Uterus (tissue), 4 donors: Measurements from ENCODE around the gene AAGAB. TPM values are rescaled to one million over a fixed set of nuclear protein-coding genes. Genes with fewer than 3 reads are reported as not detected.

Source experiments
- DNase-seq, 2 donors: peaks; one replicate each; pipeline ENCODE4 v3.0.0-alpha.2; 2019 to 2020
- H3K27ac ChIP-seq, 2 donors: fragments of 200-600 bp; sonication (generic); 1 replicate in 1 of 2; 2 replicates in 1 of 2; pipeline ENCODE4 v1.5.1; 2016 to 2018
- H3K27me3 ChIP-seq, 2 donors: fragments of 200-600 bp; sonication (generic); one replicate each; pipeline ENCODE4 v1.5.1; 2018 to 2019; ENCODE audit warnings: control low read depth in 1 of 2
- H3K36me3 ChIP-seq, 2 donors: fragments of 200-600 bp; sonication (generic); one replicate each; pipeline ENCODE4 v1.5.1; 2019; ENCODE audit warnings: control low read depth in 1 of 2
- H3K4me1 ChIP-seq, 2 donors: fragments of 200-600 bp; sonication (generic); one replicate each; pipeline ENCODE4 v1.5.1; 2018 to 2019; ENCODE audit warnings: control low read depth in 1 of 2
- H3K4me3 ChIP-seq, 2 donors: fragments of 200-600 bp; sonication (generic); 1 replicate in 1 of 2; 2 replicates in 1 of 2; pipeline ENCODE4 v1.5.1; 2018 to 2019; ENCODE audit warnings: mild to moderate bottlenecking in 1 of 2
- H3K9me3 ChIP-seq, 2 donors: fragments of 200-600 bp; sonication (generic); one replicate each; pipeline ENCODE4 v1.5.1; 2019; ENCODE audit warnings: control low read depth in 1 of 2
- CTCF ChIP-seq, 4 experiments: fragments of 200-600 bp in 2 of 4; fragments of 450-650 bp in 2 of 4; sonication (generic) in 2 of 4; IDR thresholded peaks; one replicate each; pipeline ENCODE4 v1.5.1; 2016 to 2019; ENCODE audit warnings: antibody characterized with exemption in 4 of 4, mild to moderate bottlenecking in 2 of 4, moderate library complexity in 1 of 4
- POLR2A ChIP-seq, 2 donors: fragments of 450-650 bp; IDR thresholded peaks; one replicate each; pipeline ENCODE4 v1.6.1; 2016; ENCODE audit warnings: antibody characterized with exemption in 2 of 2, mild to moderate bottlenecking in 1 of 2, moderate library complexity in 1 of 2
- intact Hi-C: fragments of 100-400 bp; cut with DNase I; formaldehyde crosslinking; loops from one replicate; pipeline ENCODE4 v1.15.1; 2023; ENCODE audit warnings: low total_unique reads
- total RNA-seq, 4 donors: library from RNA; depleted of rRNA in 3 of 4; stranded (reverse); fragments of >200 nt in 3 of 4; gene quantifications; one replicate each; pipeline versions ENCODE4 v1.1.0 to v1.2.4, GENCODE V29; 2014 to 2023
- donor health status: DM: yes; HTN: yes; CAD: no.

Gene AAGAB
- total RNA-seq, 4 donors from 2014 or later = 25.5 to 44.8 (median 39.4) TPM

- no peak overlapping the region for H3K4me3 ChIP-seq
- H3K4me1 ChIP-seq = peaks cover 14 to 32% of the 10 kb centered on the region in 2 donors
- H3K27ac ChIP-seq = peak overlapping the region; percentile 91 to 92
- no peaks in the 10 kb centered on the region for H3K9me3 ChIP-seq
- TF ChIP-seq CTCF (IDR thresholded peaks at IDR 0.05) (no peak), POLR2A (IDR thresholded peaks at IDR 0.05) (no peak)
- intact Hi-C loops = loop anchor here (5.0 kb wide), 1 partner anchor 38 kb away; no protein-coding TSS in a partner anchor
- peak in 1 of 2 donors; percentile 31 for DNase-seq
- H3K36me3 ChIP-seq = no peaks in the 10 kb centered on the region
- H3K27me3 ChIP-seq = no peaks in the 10 kb centered on the region
Observed at GRCh38 chr15:67185051-67185450, 69.4 kb downstream of the AAGAB start.

- peak in 1 of 2 donors; percentile 26 for DNase-seq
- Histone ChIP-seq H3K36me3 (no peaks in the 10 kb centered on the region), H3K4me3 (no peak overlapping the region), H3K27ac (peak overlapping the region; percentile 13 to 92), H3K9me3 (no peaks in the 10 kb centered on the region), H3K27me3 (no peaks in the 10 kb centered on the region), H3K4me1 (peaks cover 14 to 25% of the 10 kb centered on the region in 2 donors)
- intact Hi-C loops = no loop called here
- no peak for TF ChIP-seq POLR2A (IDR thresholded peaks at IDR 0.05)
Observed at GRCh38 chr15:67184208-67184925, 70.1 kb downstream of the AAGAB start.

DNA sequence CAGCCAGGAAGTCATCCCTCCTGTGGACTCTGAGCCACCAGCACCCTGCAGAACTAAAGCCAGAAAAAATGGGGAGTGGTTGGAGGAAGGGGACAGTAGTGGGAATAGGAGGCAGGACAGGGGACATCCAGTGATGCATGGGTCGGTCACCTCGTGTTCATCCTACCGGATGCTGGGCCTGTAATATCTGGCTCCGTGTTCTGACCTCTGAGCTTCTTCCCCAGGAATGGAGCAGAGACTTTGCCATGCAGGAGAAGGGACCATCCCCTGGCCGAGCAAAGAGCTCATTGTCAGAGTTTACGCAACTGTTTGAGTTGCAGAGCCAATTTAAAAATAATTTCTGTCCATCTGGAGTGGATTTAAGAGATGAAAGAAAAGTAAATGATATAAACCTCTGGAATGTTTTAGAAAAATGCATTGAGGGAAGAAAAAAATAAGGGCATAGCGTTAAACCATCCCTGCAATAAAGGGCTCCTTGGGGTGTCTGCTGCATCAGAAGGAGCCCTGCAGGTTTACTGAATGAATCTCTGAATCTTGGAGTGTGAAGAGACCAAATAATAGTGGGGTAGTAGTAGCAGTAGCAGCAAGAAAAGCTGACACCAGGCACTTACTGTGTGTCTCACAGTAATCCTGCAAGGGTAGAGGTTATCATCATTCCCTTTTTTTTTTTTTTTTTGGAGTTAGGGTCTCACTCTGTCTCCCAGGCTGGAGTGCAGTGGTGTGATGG, 70.9 kb downstream of the AAGAB start:
- intact Hi-C loops = no loop called here
- DNase-seq = peak; percentile 45 to 51
- Histone ChIP-seq H3K4me1 (peaks cover 10 to 21% of the 10 kb centered on the region in 2 donors), H3K4me3 (no peak overlapping the region), H3K27ac (peak overlapping the region in 1 of 2 donors; percentile 54), H3K36me3 (no peaks in the 10 kb centered on the region), H3K9me3 (no peaks in the 10 kb centered on the region), H3K27me3 (no peaks in the 10 kb centered on the region)
- TF ChIP-seq CTCF (IDR thresholded peaks at IDR 0.05) (no peak), POLR2A (IDR thresholded peaks at IDR 0.05) (no peak)

GRCh38 chr15:67181221-67181639, 73.2 kb downstream of the AAGAB start:
- no peak overlapping the region for H3K4me3 ChIP-seq
- no peak for TF ChIP-seq CTCF (IDR thresholded peaks at IDR 0.05)
- TF ChIP-seq POLR2A (IDR thresholded peaks at IDR 0.05) = no peak
- peaks cover 1 to 9% of the 10 kb centered on the region in 2 donors for H3K4me1 ChIP-seq
- H3K36me3 ChIP-seq = no peaks in the 10 kb centered on the region
- no peaks in the 10 kb centered on the region for H3K27me3 ChIP-seq
- intact Hi-C loops = no loop called here
- H3K27ac ChIP-seq = no peak overlapping the region
- no peaks in the 10 kb centered on the region for H3K9me3 ChIP-seq
- peak in 1 of 2 donors; percentile 12 for DNase-seq

DNA sequence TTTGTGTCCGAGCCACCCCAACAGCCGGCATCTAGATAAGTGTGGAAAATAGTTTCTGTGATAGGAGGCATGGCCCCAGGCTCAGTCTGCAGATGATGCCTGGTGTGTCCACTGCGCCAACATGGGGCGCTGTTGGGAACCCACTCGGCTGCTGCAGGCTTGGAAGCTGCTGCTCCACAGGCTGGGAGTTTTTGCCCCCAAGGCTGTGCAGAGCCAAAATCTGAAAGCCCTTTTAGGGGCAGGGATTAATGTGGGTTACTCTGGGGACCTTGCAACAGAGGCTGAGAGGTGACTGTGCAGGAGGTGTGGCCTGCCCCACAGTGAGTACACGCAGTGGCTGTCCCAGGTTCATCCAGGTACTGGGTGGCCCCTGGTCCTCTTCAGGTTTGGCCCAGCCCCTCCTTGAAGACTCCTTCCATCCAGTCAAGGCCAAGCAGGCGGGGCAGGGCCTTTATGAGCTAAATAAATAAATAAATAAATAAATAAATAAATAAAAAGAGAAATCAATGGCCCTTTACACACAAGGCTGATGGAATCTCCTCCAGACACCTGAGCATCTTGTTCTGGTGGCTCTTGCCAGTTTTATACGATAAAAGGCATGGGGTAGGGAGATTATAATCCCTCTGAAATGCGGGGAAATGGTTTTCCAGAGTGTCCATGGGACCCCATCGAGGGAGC, 73.8 kb downstream of the AAGAB start:
- intact Hi-C loops = no loop called here
- peaks cover 0 to 4% of the 10 kb centered on the region in 2 donors for H3K4me1 ChIP-seq
- H3K27ac ChIP-seq = no peak overlapping the region
- peak in 1 of 2 donors; percentile 14 for DNase-seq
- no peaks in the 10 kb centered on the region for H3K36me3 ChIP-seq
- no peaks in the 10 kb centered on the region for H3K9me3 ChIP-seq
- H3K27me3 ChIP-seq = no peaks in the 10 kb centered on the region
- H3K4me3 ChIP-seq = no peak overlapping the region
- TF ChIP-seq CTCF (IDR thresholded peaks at IDR 0.05) = no peak
- TF ChIP-seq POLR2A (IDR thresholded peaks at IDR 0.05) = no peak
